Esophagus (tissue), 2 donors: ENCODE data around the gene FRMD4A. TPM values are rescaled to one million over a fixed set of nuclear protein-coding genes. Genes with fewer than 3 reads are reported as not detected.

Experiments used
- H3K27ac ChIP-seq, 2 donors: one replicate each; pipeline ENCODE4 v1.5.1; 2013; ENCODE audit warnings: low read depth in 2 of 2, mild to moderate bottlenecking in 2 of 2, inconsistent platforms in 1 of 2, low read length in 1 of 2, moderate library complexity in 1 of 2
- H3K27me3 ChIP-seq, 2 donors: one replicate each; pipeline ENCODE4 v1.6.1; 2013; ENCODE audit warnings: low read length in 2 of 2, control low read depth in 1 of 2, mild to moderate bottlenecking in 1 of 2; ENCODE audit not compliant: insufficient read depth in 2 of 2, control insufficient read depth in 1 of 2
- H3K36me3 ChIP-seq, 2 donors: one replicate each; pipeline ENCODE4 v1.6.1; 2013; ENCODE audit warnings: low read length in 1 of 2; ENCODE audit not compliant: control insufficient read depth in 2 of 2, insufficient read depth in 2 of 2
- H3K4me1 ChIP-seq, 2 donors: one replicate each; pipeline ENCODE4 v1.6.1; 2013; ENCODE audit warnings: low read length in 1 of 2; ENCODE audit not compliant: control insufficient read depth in 2 of 2, insufficient read depth in 2 of 2
- H3K4me3 ChIP-seq, 2 donors: one replicate each; pipeline ENCODE4 v1.5.1; 2013; ENCODE audit warnings: low read length in 2 of 2, mild to moderate bottlenecking in 2 of 2, low read depth in 1 of 2, moderate library complexity in 1 of 2
- H3K9me3 ChIP-seq, 2 donors: one replicate each; pipeline ENCODE4 v1.6.1; 2013; ENCODE audit warnings: mild to moderate bottlenecking in 2 of 2, low read depth in 1 of 2, low read length in 1 of 2, moderate library complexity in 1 of 2; ENCODE audit not compliant: control insufficient read depth in 2 of 2, insufficient read depth in 1 of 2
- WGBS, 2 donors: extraction: QIAGEN DNeasy Blood & Tissue Kit; methylation state at CpG; one replicate each; pipeline ENCODE4 v1.1.7; 2013; 5-methylcytosine and 5-hydroxymethylcytosine counted together
- polyA plus RNA-seq, 2 donors: library from polyadenylated mRNA; stranded (reverse); fragments of 200-250 nt; gene quantifications; one replicate each; pipeline ENCODE4 v1.2.3, GENCODE V29; 2013
- donor health status: healthy with polysubstance abuse.
- donor health status: Bipolar disorder and iron deficiency.

Gene FRMD4A
- polyA plus RNA-seq, 2 donors, result 9.3 to 12.6 TPM

GRCh38 chr10:13613519-13613918 lies 717.2 kb downstream of the FRMD4A start:
- H3K9me3 ChIP-seq, result no peaks in the 10 kb centered on the region
- peaks cover 4 to 11% of the 10 kb centered on the region in 2 donors for H3K36me3 ChIP-seq
- H3K27ac ChIP-seq, result no peak overlapping the region
- peaks cover 0 to 4% of the 10 kb centered on the region in 2 donors for H3K4me1 ChIP-seq
- WGBS, 2 donors, result 41 to 44% methylated on average over 5 of the region's 5 CpGs
- no peaks in the 10 kb centered on the region for H3K27me3 ChIP-seq
- no peak overlapping the region for H3K4me3 ChIP-seq

- WGBS, 2 donors, result 77 to 85% methylated on average over 3 of the region's 3 CpGs
- Histone ChIP-seq H3K4me3 (no peak overlapping the region), H3K36me3 (peaks cover 5 to 12% of the 10 kb centered on the region in 2 donors), H3K27ac (no peak overlapping the region), H3K27me3 (no peaks in the 10 kb centered on the region), H3K9me3 (no peaks in the 10 kb centered on the region), H3K4me1 (peaks cover 2 to 4% of the 10 kb centered on the region in 2 donors)
Observed at GRCh38 chr10:13612654-13613373, 717.9 kb downstream of the FRMD4A start.

GRCh38 chr10:13608246-13608853 lies 722.4 kb downstream of the FRMD4A start:
- H3K4me3 ChIP-seq, result no peak overlapping the region
- peaks cover 0 to 2% of the 10 kb centered on the region in 2 donors for H3K4me1 ChIP-seq
- peaks cover 5 to 7% of the 10 kb centered on the region in 2 donors for H3K36me3 ChIP-seq
- H3K9me3 ChIP-seq, result no peaks in the 10 kb centered on the region
- no peaks in the 10 kb centered on the region for H3K27me3 ChIP-seq
- H3K27ac ChIP-seq, result peak overlapping the region in 1 of 2 donors; percentile 15
- 74 to 78% methylated on average over 8 of the region's 8 CpGs for WGBS, 2 donors

GRCh38 chr10:13604357-13605040 lies 726.2 kb downstream of the FRMD4A start:
- peaks cover 3 to 5% of the 10 kb centered on the region in 2 donors for H3K36me3 ChIP-seq
- no peak overlapping the region for H3K27ac ChIP-seq
- H3K27me3 ChIP-seq, result no peaks in the 10 kb centered on the region
- no peaks in the 10 kb centered on the region for H3K9me3 ChIP-seq
- H3K4me1 ChIP-seq, result peaks cover 0 to 2% of the 10 kb centered on the region in 2 donors
- WGBS, 2 donors, result 83% methylated on average over 2 of the region's 2 CpGs
- no peak overlapping the region for H3K4me3 ChIP-seq

GRCh38 chr10:13597909-13598308 lies 732.8 kb downstream of the FRMD4A start:
- Histone ChIP-seq H3K27ac (no peak overlapping the region), H3K27me3 (no peaks in the 10 kb centered on the region), H3K36me3 (peaks cover 0 to 3% of the 10 kb centered on the region in 2 donors), H3K9me3 (no peaks in the 10 kb centered on the region), H3K4me1 (no peaks in the 10 kb centered on the region), H3K4me3 (no peak overlapping the region)
- WGBS, 2 donors, result 61 to 75% methylated on average over 5 of the region's 5 CpGs

- no peaks in the 10 kb centered on the region for H3K27me3 ChIP-seq
- H3K9me3 ChIP-seq, result no peaks in the 10 kb centered on the region
- H3K27ac ChIP-seq, result no peak overlapping the region
- no peaks in the 10 kb centered on the region for H3K4me1 ChIP-seq
- H3K36me3 ChIP-seq, result peaks cover 2 to 5% of the 10 kb centered on the region in 2 donors
- no peak overlapping the region for H3K4me3 ChIP-seq
- WGBS, 2 donors, result 80 to 88% methylated on average over 2 of the region's 2 CpGs
Observed at GRCh38 chr10:13594641-13595040, 736.1 kb downstream of the FRMD4A start.
